T1000 (cell line): Measurements from ENCODE around the gene HECTD4.

ENCODE experiments used
- DNase-seq: peaks from one replicate; lab custom pipeline; 2025; ENCODE audit warnings: mixed read lengths; lab: John Stamatoyannopoulos, UW

Gene HECTD4

GRCh38 chr12:112207397-112207924 lies 174.8 kb downstream of the HECTD4 start:
- DNase-seq, result no peak

DNA sequence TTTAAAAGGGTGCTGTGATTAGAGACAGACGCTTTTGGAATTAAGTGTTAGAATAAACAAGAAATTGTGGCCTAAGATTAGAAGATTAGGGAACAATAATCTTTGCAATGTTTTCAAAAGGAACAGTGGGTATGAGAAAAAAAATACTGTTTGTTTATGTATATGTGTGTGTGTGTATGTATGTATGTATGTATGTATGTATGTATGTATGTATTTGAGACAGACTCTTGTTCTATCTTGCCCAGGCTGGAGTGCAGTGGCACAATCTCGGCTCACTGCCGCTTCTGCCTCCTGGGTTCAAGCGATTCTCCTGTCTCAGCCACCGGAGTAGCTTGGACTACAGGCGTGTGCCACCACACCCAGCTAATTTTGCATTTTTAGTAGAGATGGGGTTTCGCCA lies 175.3 kb downstream of the HECTD4 start:
- no peak for DNase-seq

GRCh38 chr12:112199136-112199535 lies 183.1 kb downstream of the HECTD4 start:
- DNase-seq, result no peak

GRCh38 chr12:112198120-112198733 lies 184.0 kb downstream of the HECTD4 start:
- DNase-seq, result no peak

DNA sequence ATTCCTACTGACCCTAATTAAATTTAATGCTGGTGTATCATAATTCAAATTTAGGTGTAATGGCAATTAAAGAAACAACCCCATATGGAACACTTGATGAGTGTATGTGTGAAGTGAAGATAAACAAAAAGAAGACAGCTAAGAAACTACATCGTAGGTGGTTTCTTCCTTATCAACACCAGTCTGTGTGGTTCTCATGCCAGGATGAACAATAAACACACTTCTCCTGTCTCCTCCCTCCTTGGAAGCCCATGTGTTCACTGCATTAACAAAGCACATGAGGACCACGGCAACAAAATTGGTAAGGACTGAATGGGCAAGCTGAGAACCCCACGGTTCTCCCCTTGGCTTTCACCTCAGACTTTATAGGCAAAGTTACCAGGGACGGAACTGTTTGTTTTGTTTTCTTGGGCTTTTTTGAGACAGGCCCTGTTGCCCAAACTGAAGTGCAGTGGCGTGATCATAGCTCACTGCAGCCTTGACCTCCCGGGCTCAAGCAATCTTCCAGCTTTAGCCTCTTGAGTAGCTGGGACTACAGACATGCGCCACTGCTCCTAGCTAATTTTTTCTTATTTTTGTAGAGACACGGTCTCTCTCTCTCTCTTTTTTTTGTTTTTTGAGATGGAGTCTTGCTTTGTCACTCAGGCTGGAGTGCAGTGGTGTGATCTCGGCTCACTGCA lies 185.9 kb downstream of the HECTD4 start:
- no peak for DNase-seq

- no peak for DNase-seq
These were observed 187.5 kb downstream of the HECTD4 start for GRCh38 chr12:112194601-112195247.

DNA sequence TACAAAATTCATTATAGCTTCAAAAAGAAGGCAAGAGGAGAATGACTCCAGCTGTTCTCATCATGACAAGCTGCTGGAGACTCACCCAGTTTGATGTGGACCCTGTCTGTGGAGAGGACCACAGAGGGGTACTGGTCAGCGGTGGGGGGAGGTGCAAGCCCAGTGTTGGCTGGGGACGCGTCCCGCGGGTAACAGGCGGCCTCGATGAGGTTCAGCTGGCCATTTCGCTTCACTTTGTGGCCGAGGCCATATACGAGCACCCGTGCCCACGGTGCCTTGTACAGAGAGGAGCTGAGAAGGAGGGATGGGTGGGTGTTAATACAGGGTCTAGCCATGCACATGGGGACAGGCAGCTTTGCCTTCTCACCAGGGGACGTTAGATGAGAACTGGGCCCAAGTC lies 189.8 kb downstream of the HECTD4 start:
- DNase-seq, result no peak

DNA sequence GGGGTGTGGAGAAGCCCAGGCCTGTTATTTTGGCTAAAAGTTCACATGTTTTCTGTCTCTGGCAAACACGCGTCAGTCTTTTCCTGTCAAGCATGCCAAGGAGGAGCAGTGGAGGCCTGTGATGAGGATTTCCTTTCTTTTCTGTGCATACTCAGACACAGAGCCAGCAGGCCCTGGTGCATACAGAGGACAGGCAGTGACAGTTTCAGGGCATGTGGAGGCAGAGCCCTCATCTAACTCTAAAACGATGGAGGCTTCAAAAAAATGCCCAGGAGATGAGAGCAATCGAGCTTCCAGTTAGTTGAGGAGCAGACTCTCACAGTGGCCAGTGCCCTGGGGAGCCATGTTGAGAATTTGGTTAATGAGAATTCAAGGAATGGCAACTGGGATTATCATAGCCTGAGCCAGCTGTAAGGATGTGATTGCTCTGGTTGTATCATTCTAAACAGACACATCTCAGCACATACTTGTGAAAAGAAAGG lies 190.3 kb downstream of the HECTD4 start:
- no peak for DNase-seq

DNA sequence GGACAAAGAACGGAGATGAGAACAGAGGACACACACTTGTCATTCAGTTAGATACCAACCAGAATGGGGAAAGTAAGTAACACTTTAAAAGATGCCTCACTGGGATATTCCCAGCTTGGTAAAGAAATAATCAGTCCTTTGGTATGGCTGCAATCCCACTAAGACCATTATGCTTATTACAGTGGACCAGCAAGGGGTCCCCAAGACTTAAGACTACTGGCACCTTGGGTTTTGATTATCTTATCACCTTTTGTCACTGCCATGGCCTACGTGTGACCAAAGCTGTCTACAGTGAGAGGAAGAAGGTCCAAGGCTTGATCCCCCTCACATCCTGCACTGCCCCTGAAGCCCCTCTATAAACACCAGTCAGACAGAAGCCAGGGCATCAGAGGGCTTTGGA lies 191.0 kb downstream of the HECTD4 start:
- DNase-seq, result no peak

DNA sequence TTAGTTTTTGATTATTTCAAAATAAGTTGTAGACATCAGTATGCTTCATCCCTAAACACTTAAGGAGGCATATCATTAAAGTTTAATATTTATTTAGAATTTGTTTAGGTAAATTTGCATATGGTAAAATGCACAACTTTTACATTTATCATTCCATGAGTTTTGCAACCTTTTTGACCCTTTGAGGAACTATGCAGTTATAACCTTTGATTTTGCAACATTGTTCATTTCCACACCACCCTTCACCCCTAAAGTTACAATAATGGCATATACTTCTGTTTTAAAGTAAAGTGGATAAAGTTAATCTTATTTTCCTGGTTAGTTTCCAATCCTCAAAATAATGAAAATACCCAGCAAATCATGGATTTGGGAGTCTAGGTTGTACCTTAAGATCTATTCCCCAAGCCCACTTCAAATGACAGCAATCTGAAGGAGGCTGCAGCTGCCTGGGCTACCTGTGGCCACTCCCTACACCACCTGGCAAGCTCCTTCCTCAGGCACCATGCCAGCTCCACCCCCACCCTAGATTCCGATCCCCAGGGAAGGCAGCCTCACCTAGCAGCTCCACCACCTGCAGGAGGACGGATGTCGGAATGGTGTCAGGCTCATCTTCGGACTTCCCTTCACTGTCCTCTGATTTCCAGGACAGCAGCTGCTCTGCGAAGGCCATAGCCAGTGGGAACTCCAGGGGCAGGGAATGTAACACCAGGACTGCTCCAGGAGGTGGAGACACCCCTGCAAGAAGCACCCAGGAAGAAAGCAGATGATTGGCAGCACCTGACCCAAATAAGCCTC lies 191.8 kb downstream of the HECTD4 start:
- DNase-seq, result no peak

- no peak for DNase-seq
These were observed 194.0 kb downstream of the HECTD4 start for GRCh38 chr12:112188130-112188830.

GRCh38 chr12:112185093-112185923 lies 196.9 kb downstream of the HECTD4 start:
- DNase-seq, result no peak

GRCh38 chr12:112184056-112184887 lies 198.0 kb downstream of the HECTD4 start:
- no peak for DNase-seq

- no peak for DNase-seq
These were observed 198.8 kb downstream of the HECTD4 start for GRCh38 chr12:112183141-112184021.

- DNase-seq, result no peak
These were observed 199.7 kb downstream of the HECTD4 start for GRCh38 chr12:112182499-112182898.

GRCh38 chr12:112180422-112180821 lies 201.8 kb downstream of the HECTD4 start:
- no peak for DNase-seq

- no peak for DNase-seq
These were observed 202.3 kb downstream of the HECTD4 start for GRCh38 chr12:112179916-112180315.

DNA sequence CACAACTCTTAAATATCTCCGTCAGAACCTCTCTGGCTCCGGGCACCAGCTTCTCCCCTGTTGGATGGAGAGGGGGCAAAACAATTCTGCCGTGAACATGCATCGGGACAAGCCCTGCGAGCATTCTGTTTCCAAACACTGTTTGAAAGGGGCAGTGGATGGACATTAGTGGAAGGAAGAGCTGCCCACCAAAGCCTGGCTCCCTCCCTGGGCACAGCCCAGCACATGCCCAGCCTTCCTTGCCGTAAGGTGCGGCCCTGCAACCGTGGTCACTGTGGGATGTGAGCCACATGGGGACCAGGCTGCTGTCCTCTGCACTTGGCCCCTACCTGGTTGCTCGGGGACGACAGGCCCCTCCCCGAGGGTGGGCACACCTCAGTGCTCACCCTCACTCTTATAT lies 202.9 kb downstream of the HECTD4 start:
- no peak for DNase-seq

- no peak for DNase-seq
These were observed 203.4 kb downstream of the HECTD4 start for GRCh38 chr12:112178796-112179195.
